CD14-positive monocyte (primary cell): ENCODE measurements around the gene FGF2. TPM values are rescaled to one million over a fixed set of nuclear protein-coding genes. Genes with fewer than 3 reads are reported as not detected.

ENCODE experiments used
- DNase-seq, 3 donors: peaks; one replicate each; pipeline ENCODE4 v3.0.0-alpha.2; 2011 to 2022
- H2AFZ ChIP-seq: 2 replicates; pipeline ENCODE4 v1.6.0; 2012; ENCODE audit warnings: mild to moderate bottlenecking, low read depth, low read length, inconsistent platforms; ENCODE audit not compliant: insufficient read depth, poor library complexity, severe bottlenecking
- H3K27ac ChIP-seq, 2 donors: 1 replicate in 1 of 2; 2 replicates in 1 of 2; pipeline ENCODE4 v1.5.1; 2012 to 2013; ENCODE audit warnings: low read length in 2 of 2, control low read depth in 1 of 2, inconsistent platforms in 1 of 2, low read depth in 1 of 2, mild to moderate bottlenecking in 1 of 2
- H3K27me3 ChIP-seq, 2 donors: one replicate each; pipeline versions ENCODE4 v1.6.0 to v1.6.1; 2011 to 2013; ENCODE audit warnings: low read length in 2 of 2; ENCODE audit not compliant: control insufficient read depth in 2 of 2, insufficient read depth in 2 of 2
- H3K36me3 ChIP-seq, 2 donors: replicated peaks in 1 of 2; 1 replicate in 1 of 2; 2 replicates in 1 of 2; pipeline versions ENCODE4 v1.5.1 to v1.6.1; 2012 to 2013; ENCODE audit warnings: low read length in 2 of 2, control low read depth in 1 of 2, inconsistent platforms in 1 of 2, mild to moderate bottlenecking in 1 of 2; ENCODE audit not compliant: insufficient read depth in 2 of 2, control insufficient read depth in 1 of 2
- H3K4me1 ChIP-seq, 2 donors: 1 replicate in 1 of 2; 2 replicates in 1 of 2; pipeline versions ENCODE4 v1.5.1 to v1.6.1; 2012 to 2013; ENCODE audit warnings: low read length in 2 of 2, control low read depth in 1 of 2, inconsistent platforms in 1 of 2, mild to moderate bottlenecking in 1 of 2, moderate library complexity in 1 of 2; ENCODE audit not compliant: insufficient read depth in 2 of 2, control insufficient read depth in 1 of 2
- H3K4me2 ChIP-seq: replicated peaks from 2 replicates; pipeline ENCODE3; 2012; ENCODE audit warnings: low read length, moderate library complexity, mild to moderate bottlenecking; ENCODE audit not compliant: poor library complexity, severe bottlenecking; ENCODE audit errors: extremely low read depth
- H3K4me3 ChIP-seq, 3 experiments: fragments of 200-600 bp in 1 of 3; sonication (generic) in 1 of 3; replicated peaks in 1 of 3; 1 replicate in 2 of 3; 2 replicates in 1 of 3; pipeline ENCODE4 v1.5.1; 2011 to 2013; ENCODE audit warnings: low read length in 3 of 3, mild to moderate bottlenecking in 3 of 3, control low read depth in 2 of 3, low read depth in 2 of 3, inconsistent platforms in 1 of 3, moderate library complexity in 1 of 3
- H3K79me2 ChIP-seq: 2 replicates; pipeline ENCODE4 v1.6.0; 2012; ENCODE audit warnings: mild to moderate bottlenecking, control low read depth, inconsistent platforms, low read length, moderate library complexity; ENCODE audit not compliant: insufficient read depth
- H3K9ac ChIP-seq: 2 replicates; pipeline ENCODE4 v1.6.0; 2017; ENCODE audit warnings: low read length, mild to moderate bottlenecking; ENCODE audit not compliant: insufficient read depth, poor library complexity, severe bottlenecking
- H3K9me3 ChIP-seq, 2 donors: replicated peaks in 1 of 2; 1 replicate in 1 of 2; 2 replicates in 1 of 2; pipeline versions ENCODE4 v1.5.1 to v1.6.1; 2012 to 2013; ENCODE audit warnings: low read length in 2 of 2, control low read depth in 1 of 2; ENCODE audit not compliant: control insufficient read depth in 1 of 2, insufficient read depth in 1 of 2
- H4K20me1 ChIP-seq: 2 replicates; pipeline ENCODE4 v1.6.0; 2012; ENCODE audit warnings: mild to moderate bottlenecking, low read length, control low read depth, moderate library complexity; ENCODE audit not compliant: insufficient read depth
- H3K27ac Mint-ChIP-seq, 7 donors: one replicate each; pipeline ENCODE4 v1.8.0; 2020; ENCODE audit warnings: mild to moderate bottlenecking in 7 of 7, mixed read lengths in 7 of 7, moderate library complexity in 6 of 7, inconsistent platforms in 2 of 7
- H3K27me3 Mint-ChIP-seq, 3 donors: one replicate each; pipeline ENCODE4 v1.8.0; 2021 to 2022; ENCODE audit warnings: low read depth in 3 of 3, mild to moderate bottlenecking in 3 of 3, mixed read lengths in 3 of 3, moderate library complexity in 3 of 3, inconsistent platforms in 1 of 3
- H3K36me3 Mint-ChIP-seq, 2 donors: one replicate each; pipeline ENCODE4 v1.8.0; 2020; ENCODE audit warnings: mixed read lengths in 2 of 2, inconsistent platforms in 1 of 2, mild to moderate bottlenecking in 1 of 2
- H3K4me1 Mint-ChIP-seq: one replicate; pipeline ENCODE4 v1.8.0; 2020; ENCODE audit warnings: mild to moderate bottlenecking, mixed read lengths
- H3K4me3 Mint-ChIP-seq, 2 donors: one replicate each; pipeline ENCODE4 v1.8.0; 2020; ENCODE audit warnings: mild to moderate bottlenecking in 2 of 2, mixed read lengths in 2 of 2, moderate library complexity in 1 of 2
- H3K9me3 Mint-ChIP-seq, 7 donors: one replicate each; pipeline ENCODE4 v1.8.0; 2020 to 2022; ENCODE audit warnings: mixed read lengths in 7 of 7, mild to moderate bottlenecking in 6 of 7, moderate library complexity in 6 of 7, inconsistent platforms in 2 of 7
- CTCF ChIP-seq: fragments of 200-600 bp; IDR thresholded peaks from one replicate; pipeline ENCODE4 v1.8.0; 2022; ENCODE audit warnings: antibody characterized with exemption, mild to moderate bottlenecking
- WGBS: methylation state at CpG from one replicate; pipeline ENCODE4 v1.1.5; 2013; ENCODE audit warnings: missing lambda C conversion rate; ENCODE audit not compliant: insufficient coverage; 5-methylcytosine and 5-hydroxymethylcytosine counted together
- intact Hi-C, 2 donors: fragments of 100-400 bp; cut with micrococcal nuclease; formaldehyde crosslinking; loops; one replicate each; pipeline versions ENCODE4 v1.15.0 to v1.15.1; 2023
- polyA plus RNA-seq, 3 donors: library from polyadenylated mRNA; depleted of rRNA in 1 of 3; unstranded in 2 of 3; stranded (reverse) in 1 of 3; fragments of 300-500 nt in 2 of 3; fragments of >200 nt in 1 of 3; fragmentation: Illumina TruSeq in 2 of 3; gene quantifications; 1 replicate in 2 of 3; 2 replicates in 1 of 3; pipeline ENCODE4 v1.2.3, GENCODE V29; 2012 to 2021

The FGF2 gene
- polyA plus RNA-seq, 3 donors: not detected

GRCh38 chr4:122911588-122911987 is 85.0 kb downstream of the FGF2 start:
- Histone ChIP-seq H3K9me3 (no peaks in the 10 kb centered on the region), H3K79me2 (no peaks in the 10 kb centered on the region), H4K20me1 (no peaks in the 10 kb centered on the region), H3K9ac (no peak overlapping the region), H2AFZ (no peak overlapping the region), H3K27ac (no peak overlapping the region), H3K4me3 (no peak overlapping the region), H3K4me2 (no peak overlapping the region), H3K4me1 (no peaks in the 10 kb centered on the region), H3K27me3 (no peaks in the 10 kb centered on the region), H3K36me3 (peaks cover 0 to 6% of the 10 kb centered on the region in 2 donors)
- Mint-ChIP-seq H3K4me1 (no peaks in the 10 kb centered on the region), H3K4me3 (no peak overlapping the region), H3K36me3 (peaks cover 6 to 14% of the 10 kb centered on the region in 2 donors), H3K27ac (peak overlapping the region in 1 of 7 donors; percentile 50), H3K9me3 (no peaks in the 10 kb centered on the region), H3K27me3 (no peaks in the 10 kb centered on the region)
- no peak for TF ChIP-seq CTCF
- no peak for DNase-seq
- 100% methylated on average over 1 of the region's 1 CpG for WGBS
- intact Hi-C loops: no loop called here

- no peak for DNase-seq
- no peaks in the 10 kb centered on the region for H3K79me2 ChIP-seq
- Mint-ChIP-seq H3K27me3 (no peaks in the 10 kb centered on the region), H3K4me3 (no peak overlapping the region), H3K4me1 (no peaks in the 10 kb centered on the region), H3K36me3 (peaks cover 4 to 13% of the 10 kb centered on the region in 2 donors), H3K9me3 (no peaks in the 10 kb centered on the region), H3K27ac (peak overlapping the region in 1 of 7 donors; percentile 10)
- no peaks in the 10 kb centered on the region for H3K4me1 ChIP-seq
- intact Hi-C loops: no loop called here
- no peaks in the 10 kb centered on the region for H3K27me3 ChIP-seq
- no peaks in the 10 kb centered on the region for H4K20me1 ChIP-seq
- H3K36me3 ChIP-seq: peaks cover 0 to 6% of the 10 kb centered on the region in 2 donors
- TF ChIP-seq CTCF: no peak
- no peaks in the 10 kb centered on the region for H3K9me3 ChIP-seq
- H3K4me2 ChIP-seq: no peak overlapping the region
- H3K9ac ChIP-seq: no peak overlapping the region
- no CpG with 5 or more reads among the region's 1 CpG for WGBS
- no peak overlapping the region for H2AFZ ChIP-seq
- H3K27ac ChIP-seq: no peak overlapping the region
- H3K4me3 ChIP-seq: no peak overlapping the region
Observed at GRCh38 chr4:122912810-122913575, 86.4 kb downstream of the FGF2 start.
